Measurements from ENCODE around the gene ANKRD24. TPM values are rescaled to one million over a fixed set of nuclear protein-coding genes. Genes with fewer than 3 reads are reported as not detected.

ANKRD24 gene
- total RNA-seq, 1 experiment from 2014 or later = 2.4 TPM

DNA sequence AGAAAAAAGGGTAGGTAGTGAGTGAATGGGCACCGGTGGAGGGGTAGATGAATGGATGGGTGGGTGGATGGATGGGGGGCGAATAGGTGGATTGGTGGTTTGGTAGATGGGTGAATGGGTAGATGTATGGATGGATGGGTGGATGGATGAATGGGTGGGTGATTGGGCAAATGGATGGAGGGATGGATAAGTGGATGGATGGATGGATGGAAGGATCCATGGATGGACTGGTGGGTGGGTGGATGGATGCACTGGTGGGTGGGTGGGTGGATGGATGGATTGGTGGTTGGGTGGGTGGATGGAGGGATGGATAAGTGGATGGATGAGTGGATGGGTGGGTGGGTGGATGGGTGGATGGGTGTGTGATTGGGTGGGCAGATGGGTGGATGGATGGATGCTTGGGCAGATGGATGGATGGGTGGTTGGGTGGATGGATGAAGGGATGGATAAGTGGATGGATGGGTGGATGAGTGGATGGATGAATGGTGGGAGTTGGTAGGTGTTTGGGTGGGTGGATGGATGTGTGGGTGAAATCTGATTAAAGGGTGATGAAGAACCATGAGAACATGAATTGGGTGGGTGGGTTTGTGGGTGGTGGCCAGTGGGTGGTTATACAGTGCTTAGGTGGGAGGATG, 2.3 kb downstream of the ANKRD24 start:
- H2AK5ac ChIP-seq (ENCODE audit: insufficient read length, low read length) = no peak overlapping the region
- no peak overlapping the region for H3K27ac Mint-ChIP-seq
- no peak overlapping the region for H3K4me2 ChIP-seq (ENCODE audit: insufficient read depth, insufficient read length, low read length)
- H3K27ac ChIP-seq (ENCODE audit: insufficient read length, low read depth, low read length) = no peak overlapping the region
- no peak for DNase-seq
- H3K14ac ChIP-seq (ENCODE audit: insufficient read depth, low read length) = no peak overlapping the region
- 100% methylated on average over 2 of the region's 2 CpGs for WGBS (ENCODE audit: extremely low coverage, insufficient read length, low lambda C conversion rate)
- no peak overlapping the region for H4K5ac ChIP-seq (ENCODE audit: insufficient read length, low read depth, low read length)
- H2BK15ac ChIP-seq (ENCODE audit: low read depth, low read length) = no peak overlapping the region
- H3K23ac ChIP-seq (ENCODE audit: insufficient read length, low read depth, low read length) = no peak overlapping the region
- H2BK120ac ChIP-seq (ENCODE audit: low read depth, low read length, poor library complexity, severe bottlenecking) = no peak overlapping the region
- H3K27me3 ChIP-seq (ENCODE audit: insufficient read depth, low read length) = no peaks in the 10 kb centered on the region
- no peak overlapping the region for H3K9ac ChIP-seq (ENCODE audit: extremely low read depth, insufficient read length, low read length)
- no peak overlapping the region for H2BK20ac ChIP-seq (ENCODE audit: low read depth, low read length, poor library complexity, severe bottlenecking)
- H3K79me1 ChIP-seq (ENCODE audit: insufficient read depth, low read depth, low read length, poor library complexity, severe bottlenecking) = no peaks in the 10 kb centered on the region
- H3K27me3 Mint-ChIP-seq (ENCODE audit: low read depth) = peaks cover 8% of the 10 kb centered on the region
- H3T11ph ChIP-seq (ENCODE audit: low read length) = no peak overlapping the region
- H3K4me3 Mint-ChIP-seq = no peak overlapping the region; a peak in 1 of 5 replicates
- TF ChIP-seq, protein P1, sequence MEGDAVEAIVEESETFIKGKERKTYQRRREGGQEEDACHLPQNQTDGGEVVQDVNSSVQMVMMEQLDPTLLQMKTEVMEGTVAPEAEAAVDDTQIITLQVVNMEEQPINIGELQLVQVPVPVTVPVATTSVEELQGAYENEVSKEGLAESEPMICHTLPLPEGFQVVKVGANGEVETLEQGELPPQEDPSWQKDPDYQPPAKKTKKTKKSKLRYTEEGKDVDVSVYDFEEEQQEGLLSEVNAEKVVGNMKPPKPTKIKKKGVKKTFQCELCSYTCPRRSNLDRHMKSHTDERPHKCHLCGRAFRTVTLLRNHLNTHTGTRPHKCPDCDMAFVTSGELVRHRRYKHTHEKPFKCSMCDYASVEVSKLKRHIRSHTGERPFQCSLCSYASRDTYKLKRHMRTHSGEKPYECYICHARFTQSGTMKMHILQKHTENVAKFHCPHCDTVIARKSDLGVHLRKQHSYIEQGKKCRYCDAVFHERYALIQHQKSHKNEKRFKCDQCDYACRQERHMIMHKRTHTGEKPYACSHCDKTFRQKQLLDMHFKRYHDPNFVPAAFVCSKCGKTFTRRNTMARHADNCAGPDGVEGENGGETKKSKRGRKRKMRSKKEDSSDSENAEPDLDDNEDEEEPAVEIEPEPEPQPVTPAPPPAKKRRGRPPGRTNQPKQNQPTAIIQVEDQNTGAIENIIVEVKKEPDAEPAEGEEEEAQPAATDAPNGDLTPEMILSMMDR (conservative IDR thresholded peaks at IDR 0.05) = no peak
- no peak overlapping the region for H3K18ac ChIP-seq (ENCODE audit: insufficient read length, low read depth, low read length)
- peaks cover 9 to 27% of the 10 kb centered on the region in 2 experiments for H3K4me1 Mint-ChIP-seq
- H3K4me1 ChIP-seq (ENCODE audit: insufficient read depth, low read length) = no peaks in the 10 kb centered on the region
- H3K23me2 ChIP-seq (ENCODE audit: insufficient read length, low read depth, low read length, poor library complexity, severe bottlenecking) = peaks cover 6% of the 10 kb centered on the region
- H4K20me1 ChIP-seq (ENCODE audit: control insufficient read depth, insufficient read depth, insufficient read length) = no peaks in the 10 kb centered on the region
- H4K91ac ChIP-seq (ENCODE audit: insufficient read length, low read depth, low read length) = no peak overlapping the region
- peaks cover under 1 to 4% (median 2%) of the 10 kb centered on the region in 3 experiments; a peak in 4 of 7 replicates for H3K36me3 Mint-ChIP-seq (ENCODE audit: insufficient read depth in 1 of 3, low read depth in 3 of 3)
- H2BK12ac ChIP-seq (ENCODE audit: insufficient read length, low read depth, low read length) = no peak overlapping the region
- H4K8ac ChIP-seq (replicated peaks; ENCODE audit: insufficient read length, low read depth, low read length) = no peak overlapping the region
- no peak overlapping the region for H3K56ac ChIP-seq (ENCODE audit: insufficient read length, low read depth, low read length)
- H3K4ac ChIP-seq (ENCODE audit: low read depth, low read length) = no peak overlapping the region
- H3K9me3 Mint-ChIP-seq = no peaks in the 10 kb centered on the region; a peak in 1 of 5 replicates
- no peak overlapping the region for H2AFZ ChIP-seq (ENCODE audit: low read length)
- H2BK5ac ChIP-seq (ENCODE audit: insufficient read length, low read length) = no peak overlapping the region
- no peaks in the 10 kb centered on the region for H3K79me2 ChIP-seq (ENCODE audit: insufficient read depth, low read length)
- no peaks in the 10 kb centered on the region for H3K9me3 ChIP-seq (ENCODE audit: control insufficient read depth, low read depth, low read length)

Data from H9 (cell line).